ENCODE data around the gene FGF12. TPM values are rescaled to one million over a fixed set of nuclear protein-coding genes. Genes with fewer than 3 reads are reported as not detected.

FGF12 gene
- total RNA-seq, 4 donors from 2014 or later = 0.54 to 6.3 (median 3.9) TPM

DNA sequence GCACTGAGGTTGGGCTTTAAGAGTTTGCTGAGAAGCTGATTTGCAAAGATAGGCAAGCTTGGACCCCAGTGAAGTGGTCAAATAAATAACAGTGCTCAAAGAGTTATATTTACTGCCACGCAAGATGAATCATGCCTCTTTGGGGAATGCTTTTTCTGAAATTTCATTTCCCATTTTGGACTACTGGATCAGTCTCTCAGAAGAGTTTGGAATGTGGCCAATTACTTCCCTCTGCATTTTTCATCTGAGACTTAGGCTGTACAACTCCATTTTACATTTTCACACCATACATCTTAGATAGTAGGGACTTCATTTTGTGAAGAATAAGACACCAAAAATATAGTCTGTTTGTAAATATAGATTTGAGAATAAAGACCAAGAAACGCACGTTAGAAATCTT lies 419.7 kb downstream of the FGF12 start:
- Histone ChIP-seq H3K9me3 (no peaks in the 10 kb centered on the region), H3K36me3 (no peaks in the 10 kb centered on the region), H3K4me3 (replicated peaks in 1 of 3) (no peak overlapping the region), H3K27ac (no peak overlapping the region), H3K27me3 (no peaks in the 10 kb centered on the region), H3K4me1 (no peaks in the 10 kb centered on the region)
- TF ChIP-seq POLR2A (IDR thresholded peaks at IDR 0.05) = no peak
- TF ChIP-seq, protein P1, sequence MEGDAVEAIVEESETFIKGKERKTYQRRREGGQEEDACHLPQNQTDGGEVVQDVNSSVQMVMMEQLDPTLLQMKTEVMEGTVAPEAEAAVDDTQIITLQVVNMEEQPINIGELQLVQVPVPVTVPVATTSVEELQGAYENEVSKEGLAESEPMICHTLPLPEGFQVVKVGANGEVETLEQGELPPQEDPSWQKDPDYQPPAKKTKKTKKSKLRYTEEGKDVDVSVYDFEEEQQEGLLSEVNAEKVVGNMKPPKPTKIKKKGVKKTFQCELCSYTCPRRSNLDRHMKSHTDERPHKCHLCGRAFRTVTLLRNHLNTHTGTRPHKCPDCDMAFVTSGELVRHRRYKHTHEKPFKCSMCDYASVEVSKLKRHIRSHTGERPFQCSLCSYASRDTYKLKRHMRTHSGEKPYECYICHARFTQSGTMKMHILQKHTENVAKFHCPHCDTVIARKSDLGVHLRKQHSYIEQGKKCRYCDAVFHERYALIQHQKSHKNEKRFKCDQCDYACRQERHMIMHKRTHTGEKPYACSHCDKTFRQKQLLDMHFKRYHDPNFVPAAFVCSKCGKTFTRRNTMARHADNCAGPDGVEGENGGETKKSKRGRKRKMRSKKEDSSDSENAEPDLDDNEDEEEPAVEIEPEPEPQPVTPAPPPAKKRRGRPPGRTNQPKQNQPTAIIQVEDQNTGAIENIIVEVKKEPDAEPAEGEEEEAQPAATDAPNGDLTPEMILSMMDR (IDR thresholded peaks at IDR 0.05) = no peak
- 80 to 84% methylated on average over 3 of the region's 3 CpGs for WGBS, 2 donors
- DNase-seq = no peak
- intact Hi-C loops (cut with DNase I) = no loop called here

DNA sequence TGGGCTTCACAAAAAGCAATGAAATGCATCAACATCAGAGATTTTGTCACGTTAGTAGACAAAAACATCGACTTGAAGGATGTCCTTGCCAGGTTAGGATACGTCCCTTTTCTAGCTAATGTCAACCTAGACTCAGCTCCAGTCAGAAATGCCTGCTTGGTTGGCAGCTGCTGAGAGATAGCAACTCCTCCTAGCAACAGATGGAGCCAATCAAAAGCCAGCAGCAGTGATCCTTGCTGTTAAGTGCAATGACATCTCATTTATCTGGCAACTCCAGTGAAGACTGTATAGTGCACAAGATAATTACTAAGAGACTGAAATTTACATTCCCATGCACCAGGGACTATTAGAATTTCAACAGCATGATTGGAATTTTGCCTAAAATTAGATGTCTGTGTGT lies 424.1 kb downstream of the FGF12 start:
- intact Hi-C loops (cut with DNase I) = no loop called here
- Histone ChIP-seq H3K36me3 (no peaks in the 10 kb centered on the region), H3K27ac (no peak overlapping the region), H3K9me3 (no peaks in the 10 kb centered on the region), H3K4me3 (replicated peaks in 1 of 3) (no peak overlapping the region), H3K4me1 (no peaks in the 10 kb centered on the region), H3K27me3 (no peaks in the 10 kb centered on the region)
- no peak for DNase-seq
- TF ChIP-seq, protein P1 (IDR thresholded peaks at IDR 0.05) = no peak
- no peak for TF ChIP-seq POLR2A (IDR thresholded peaks at IDR 0.05)
- 74 to 78% methylated on average over 3 of the region's 3 CpGs for WGBS, 2 donors

DNA sequence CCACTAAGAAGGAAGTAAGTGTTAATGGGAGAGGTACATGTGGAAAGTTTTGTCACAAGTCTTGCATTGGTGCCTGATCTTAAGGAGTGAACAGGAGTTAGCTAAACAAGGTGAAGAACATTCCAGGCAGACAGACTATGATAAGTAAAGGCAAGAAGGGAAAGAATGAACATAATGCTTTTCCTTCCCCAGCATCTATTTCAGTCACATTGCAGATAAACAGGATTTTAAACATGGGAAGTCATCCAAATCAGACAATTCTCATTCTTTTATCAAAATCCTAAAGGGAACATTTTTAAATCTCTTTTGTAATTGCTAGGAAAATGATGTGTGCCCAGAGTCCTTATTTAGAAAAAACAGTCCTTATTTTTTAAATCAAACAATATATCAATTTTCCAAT lies 424.6 kb downstream of the FGF12 start:
- intact Hi-C loops (cut with DNase I) = no loop called here
- Histone ChIP-seq H3K4me3 (replicated peaks in 1 of 3) (no peak overlapping the region), H3K4me1 (no peaks in the 10 kb centered on the region), H3K36me3 (no peaks in the 10 kb centered on the region), H3K27ac (no peak overlapping the region), H3K9me3 (no peaks in the 10 kb centered on the region), H3K27me3 (no peaks in the 10 kb centered on the region)
- DNase-seq = no peak
- TF ChIP-seq, protein P1 (IDR thresholded peaks at IDR 0.05) = no peak
- no peak for TF ChIP-seq POLR2A (IDR thresholded peaks at IDR 0.05)

DNA sequence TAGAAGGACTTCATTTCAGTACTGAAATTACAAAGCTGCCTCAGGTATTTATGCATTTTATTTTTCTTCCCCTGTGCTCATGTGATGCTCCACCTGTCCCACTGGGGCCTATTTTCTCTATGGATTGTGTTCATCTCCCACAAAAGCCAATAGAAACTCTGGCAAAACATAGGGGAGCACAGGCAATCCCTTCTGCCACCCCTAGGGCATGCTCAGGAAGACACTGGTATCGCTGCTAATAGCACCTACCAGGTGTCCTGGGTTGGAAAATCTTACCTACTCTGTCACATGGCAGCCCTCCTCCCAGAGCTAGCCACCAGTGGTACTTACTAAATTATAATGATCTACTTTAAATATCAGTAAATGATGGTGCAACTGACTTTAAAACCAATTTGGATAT lies 427.4 kb downstream of the FGF12 start:
- Histone ChIP-seq H3K4me1 (no peaks in the 10 kb centered on the region), H3K36me3 (no peaks in the 10 kb centered on the region), H3K4me3 (replicated peaks in 1 of 3) (no peak overlapping the region), H3K27me3 (no peaks in the 10 kb centered on the region), H3K27ac (no peak overlapping the region), H3K9me3 (no peaks in the 10 kb centered on the region)
- DNase-seq = no peak
- TF ChIP-seq POLR2A (IDR thresholded peaks at IDR 0.05) = no peak
- TF ChIP-seq, protein P1 (IDR thresholded peaks at IDR 0.05) = no peak
- 94 to 100% methylated on average over 1 of the region's 1 CpG for WGBS, 2 donors
- intact Hi-C loops (cut with DNase I) = no loop called here

DNA sequence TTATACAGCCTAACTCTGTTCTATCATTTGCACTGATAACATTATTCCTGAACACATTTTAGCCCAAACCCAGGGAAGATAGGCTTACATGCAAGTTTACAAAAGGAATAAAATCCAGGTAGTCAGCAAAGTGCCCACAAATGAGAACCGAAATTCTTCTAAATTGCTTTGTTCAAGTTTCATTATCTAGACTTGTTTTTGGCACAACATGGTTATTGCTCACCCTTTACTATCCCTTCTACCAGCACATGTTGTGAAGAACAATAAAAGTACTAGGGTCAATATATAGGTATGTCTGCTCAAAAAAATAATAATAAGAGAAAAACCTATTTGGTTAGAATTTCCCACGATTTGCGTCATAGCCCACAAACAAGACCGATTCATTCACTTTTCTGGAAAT lies 430.5 kb downstream of the FGF12 start:
- TF ChIP-seq POLR2A (IDR thresholded peaks at IDR 0.05) = no peak
- TF ChIP-seq, protein P1 (IDR thresholded peaks at IDR 0.05) = no peak
- no peaks in the 10 kb centered on the region for H3K9me3 ChIP-seq
- intact Hi-C loops (cut with DNase I) = no loop called here

More for the DNA sequence above, 430.5 kb downstream of the FGF12 start:
- DNase-seq = no peak
- Histone ChIP-seq H3K4me1 (no peaks in the 10 kb centered on the region), H3K27me3 (no peaks in the 10 kb centered on the region), H3K27ac (no peak overlapping the region), H3K4me3 (replicated peaks in 1 of 3) (no peak overlapping the region), H3K36me3 (no peaks in the 10 kb centered on the region)
- 94 to 96% methylated on average over 4 of the region's 4 CpGs for WGBS, 2 donors
